HG02759 (cell line): Measurements from ENCODE around the gene RGS6.

Experiments
- ATAC-seq: cut with Tn5 transposase; IDR thresholded peaks from one replicate; pipeline ENCODE4 v1.9.1; 2021; ENCODE audit warnings: mild to moderate bottlenecking, moderate library complexity; ENCODE audit not compliant: unreplicated experiment

RGS6 gene

GRCh38 chr14:72305561-72305960 lies 373.3 kb downstream of the RGS6 start:
- ATAC-seq = no peak

- ATAC-seq = no peak
Measured at GRCh38 chr14:72308967-72309485, 376.8 kb downstream of the RGS6 start.

- no peak for ATAC-seq
Measured at GRCh38 chr14:72311116-72311515, 378.9 kb downstream of the RGS6 start.

GRCh38 chr14:72311516-72311915 lies 379.3 kb downstream of the RGS6 start:
- ATAC-seq = no peak

- no peak for ATAC-seq
Measured at GRCh38 chr14:72314808-72315435, 382.7 kb downstream of the RGS6 start.

GRCh38 chr14:72315714-72316113 lies 383.5 kb downstream of the RGS6 start:
- no peak for ATAC-seq

- ATAC-seq = no peak
Measured at GRCh38 chr14:72318648-72319047, 386.4 kb downstream of the RGS6 start.

GRCh38 chr14:72332046-72332445 lies 399.8 kb downstream of the RGS6 start:
- ATAC-seq = no peak

GRCh38 chr14:72332871-72333270 lies 400.6 kb downstream of the RGS6 start:
- ATAC-seq = no peak

GRCh38 chr14:72333357-72333756 lies 401.1 kb downstream of the RGS6 start:
- ATAC-seq = no peak

- no peak for ATAC-seq
Measured at GRCh38 chr14:72336311-72336980, 404.2 kb downstream of the RGS6 start.

GRCh38 chr14:72341237-72341636 lies 409.0 kb downstream of the RGS6 start:
- ATAC-seq = no peak

- no peak for ATAC-seq
Measured at GRCh38 chr14:72341686-72342085, 409.5 kb downstream of the RGS6 start.

- no peak for ATAC-seq
Measured at GRCh38 chr14:72347118-72347517, 414.9 kb downstream of the RGS6 start.

- ATAC-seq = no peak
Measured at GRCh38 chr14:72350215-72350614, 418.0 kb downstream of the RGS6 start.

GRCh38 chr14:72352012-72352411 lies 419.8 kb downstream of the RGS6 start:
- ATAC-seq = no peak

- ATAC-seq = no peak
Measured at GRCh38 chr14:72366619-72367018, 434.4 kb downstream of the RGS6 start.

GRCh38 chr14:72369106-72369505 lies 436.9 kb downstream of the RGS6 start:
- ATAC-seq = no peak

GRCh38 chr14:72377016-72377415 lies 444.8 kb downstream of the RGS6 start:
- ATAC-seq = no peak

GRCh38 chr14:72380456-72380855 lies 448.2 kb downstream of the RGS6 start:
- no peak for ATAC-seq

GRCh38 chr14:72383865-72384264 lies 451.6 kb downstream of the RGS6 start:
- no peak for ATAC-seq

- no peak for ATAC-seq
Measured at GRCh38 chr14:72387726-72388125, 455.5 kb downstream of the RGS6 start.

GRCh38 chr14:72389200-72389599 lies 457.0 kb downstream of the RGS6 start:
- ATAC-seq = no peak
